HTERT RPE-1 (cell line): ENCODE measurements around the gene GJB4.
"Not testable (repeated sequence)": the region's sequence is repeated elsewhere in the genome, so short reads cannot be mapped to it uniquely, and the experiment has no call there.

Experiments
- in situ Hi-C: fragments of 300-500 bp; cut with MboI; formaldehyde crosslinking; loops from 4 replicates; pipeline ENCODE4 v1.14.3; 2020; ENCODE audit warnings: low sequenced_read_pairs

GJB4 gene

GRCh38 chr1:34759503-34760357, at the start of gene GJB4:
TSS of gene GJB4 (plus strand) at chr1:34759740. CDS start at chr1:34761255, 1,515 bp downstream.
- in situ Hi-C loops = no loop called here

GRCh38 chr1:34710812-34711211, 48.7 kb upstream of the GJB4 start:
- in situ Hi-C loops = no loop called here

- in situ Hi-C loops = no loop called here
Observed at GRCh38 chr1:34711485-34711884, 48.1 kb upstream of the GJB4 start.

GRCh38 chr1:34712007-34712688, 47.4 kb upstream of the GJB4 start:
- in situ Hi-C loops = no loop called here

GRCh38 chr1:34713443-34713842, 46.1 kb upstream of the GJB4 start:
- in situ Hi-C loops = no loop called here

GRCh38 chr1:34714386-34714785, 45.2 kb upstream of the GJB4 start:
- in situ Hi-C loops = no loop called here

- in situ Hi-C loops = no loop called here
Observed at GRCh38 chr1:34715139-34715538, 44.4 kb upstream of the GJB4 start.

GRCh38 chr1:34721241-34721640, 38.3 kb upstream of the GJB4 start:
- in situ Hi-C loops = no loop called here

GRCh38 chr1:34721646-34722355, 37.7 kb upstream of the GJB4 start:
- in situ Hi-C loops = no loop called here

- in situ Hi-C loops = no loop called here
Observed at GRCh38 chr1:34726861-34727260, 32.7 kb upstream of the GJB4 start.

GRCh38 chr1:34730485-34730884, 29.1 kb upstream of the GJB4 start:
- in situ Hi-C loops = no loop called here

GRCh38 chr1:34732831-34733230, 26.7 kb upstream of the GJB4 start:
- in situ Hi-C loops = not testable (repeated sequence)

- in situ Hi-C loops = no loop called here
Observed at GRCh38 chr1:34736692-34737091, 22.8 kb upstream of the GJB4 start.

- in situ Hi-C loops = not testable (repeated sequence)
Observed at GRCh38 chr1:34737236-34737635, 22.3 kb upstream of the GJB4 start.

- in situ Hi-C loops = no loop called here
Observed at GRCh38 chr1:34739613-34740012, 19.9 kb upstream of the GJB4 start.

- in situ Hi-C loops = no loop called here
Observed at GRCh38 chr1:34740161-34740868, 19.2 kb upstream of the GJB4 start.

GRCh38 chr1:34742667-34743270, 16.8 kb upstream of the GJB4 start:
- in situ Hi-C loops = no loop called here

- in situ Hi-C loops = no loop called here
Observed at GRCh38 chr1:34743775-34744174, 15.8 kb upstream of the GJB4 start.

GRCh38 chr1:34744851-34745250, 14.7 kb upstream of the GJB4 start:
- in situ Hi-C loops = no loop called here

- in situ Hi-C loops = no loop called here
Observed at GRCh38 chr1:34745666-34746065, 13.9 kb upstream of the GJB4 start.

GRCh38 chr1:34746101-34746500, 13.4 kb upstream of the GJB4 start:
- in situ Hi-C loops = no loop called here
